Measurements from ENCODE around the gene PAK1.

GRCh38 chr11:77379253-77379652, 94.6 kb downstream of the PAK1 start:
- TF ChIP-seq, protein P1, sequence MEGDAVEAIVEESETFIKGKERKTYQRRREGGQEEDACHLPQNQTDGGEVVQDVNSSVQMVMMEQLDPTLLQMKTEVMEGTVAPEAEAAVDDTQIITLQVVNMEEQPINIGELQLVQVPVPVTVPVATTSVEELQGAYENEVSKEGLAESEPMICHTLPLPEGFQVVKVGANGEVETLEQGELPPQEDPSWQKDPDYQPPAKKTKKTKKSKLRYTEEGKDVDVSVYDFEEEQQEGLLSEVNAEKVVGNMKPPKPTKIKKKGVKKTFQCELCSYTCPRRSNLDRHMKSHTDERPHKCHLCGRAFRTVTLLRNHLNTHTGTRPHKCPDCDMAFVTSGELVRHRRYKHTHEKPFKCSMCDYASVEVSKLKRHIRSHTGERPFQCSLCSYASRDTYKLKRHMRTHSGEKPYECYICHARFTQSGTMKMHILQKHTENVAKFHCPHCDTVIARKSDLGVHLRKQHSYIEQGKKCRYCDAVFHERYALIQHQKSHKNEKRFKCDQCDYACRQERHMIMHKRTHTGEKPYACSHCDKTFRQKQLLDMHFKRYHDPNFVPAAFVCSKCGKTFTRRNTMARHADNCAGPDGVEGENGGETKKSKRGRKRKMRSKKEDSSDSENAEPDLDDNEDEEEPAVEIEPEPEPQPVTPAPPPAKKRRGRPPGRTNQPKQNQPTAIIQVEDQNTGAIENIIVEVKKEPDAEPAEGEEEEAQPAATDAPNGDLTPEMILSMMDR (IDR thresholded peaks at IDR 0.05) = no peak
- TF ChIP-seq POLR2A (IDR thresholded peaks at IDR 0.05) = no peak
